Measurements from ENCODE around the gene CELF1.

DNA sequence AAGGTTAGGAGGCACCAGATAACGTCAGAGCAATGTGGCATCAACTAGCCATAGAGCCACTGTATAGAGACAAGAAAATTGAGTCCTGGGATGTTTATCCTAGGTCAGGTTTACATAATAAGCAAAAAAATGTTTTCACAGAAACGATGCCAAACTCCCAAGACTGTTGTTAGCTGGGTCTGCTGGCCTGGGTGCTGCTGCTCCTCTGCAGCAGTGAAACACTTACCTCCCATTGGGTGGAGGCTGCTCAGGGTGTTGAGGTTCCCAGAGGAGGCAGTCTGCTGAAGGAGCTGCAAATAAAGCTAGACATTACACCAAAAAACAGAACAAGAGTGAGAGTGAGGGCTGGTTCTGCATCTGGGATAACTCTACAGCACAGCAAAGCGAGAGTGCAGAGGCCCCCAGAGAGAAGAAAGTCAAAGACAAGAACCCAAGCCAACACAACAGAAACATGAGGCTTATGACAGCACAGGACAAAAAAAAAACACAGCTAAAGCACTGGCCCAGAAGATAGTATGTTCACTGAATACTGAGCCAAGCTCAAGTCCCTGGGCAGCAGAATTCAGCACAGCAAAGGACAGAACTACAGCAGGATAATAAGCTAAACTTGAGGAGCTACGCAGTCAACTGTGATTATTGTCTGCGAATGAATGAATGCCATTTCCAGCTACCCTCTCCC lies 74.1 kb downstream of the CELF1 start:
- TF ChIP-seq, protein P1, sequence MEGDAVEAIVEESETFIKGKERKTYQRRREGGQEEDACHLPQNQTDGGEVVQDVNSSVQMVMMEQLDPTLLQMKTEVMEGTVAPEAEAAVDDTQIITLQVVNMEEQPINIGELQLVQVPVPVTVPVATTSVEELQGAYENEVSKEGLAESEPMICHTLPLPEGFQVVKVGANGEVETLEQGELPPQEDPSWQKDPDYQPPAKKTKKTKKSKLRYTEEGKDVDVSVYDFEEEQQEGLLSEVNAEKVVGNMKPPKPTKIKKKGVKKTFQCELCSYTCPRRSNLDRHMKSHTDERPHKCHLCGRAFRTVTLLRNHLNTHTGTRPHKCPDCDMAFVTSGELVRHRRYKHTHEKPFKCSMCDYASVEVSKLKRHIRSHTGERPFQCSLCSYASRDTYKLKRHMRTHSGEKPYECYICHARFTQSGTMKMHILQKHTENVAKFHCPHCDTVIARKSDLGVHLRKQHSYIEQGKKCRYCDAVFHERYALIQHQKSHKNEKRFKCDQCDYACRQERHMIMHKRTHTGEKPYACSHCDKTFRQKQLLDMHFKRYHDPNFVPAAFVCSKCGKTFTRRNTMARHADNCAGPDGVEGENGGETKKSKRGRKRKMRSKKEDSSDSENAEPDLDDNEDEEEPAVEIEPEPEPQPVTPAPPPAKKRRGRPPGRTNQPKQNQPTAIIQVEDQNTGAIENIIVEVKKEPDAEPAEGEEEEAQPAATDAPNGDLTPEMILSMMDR (conservative IDR thresholded peaks at IDR 0.05; ENCODE audit: low read length) = no peak
- TF ChIP-seq EZH2phosphoT487 (IDR thresholded peaks at IDR 0.05; ENCODE audit: borderline replicate concordance) = no peak
